HepG2 (cell line): ENCODE measurements around the gene CD276. TPM values are rescaled to one million over a fixed set of nuclear protein-coding genes. Genes with fewer than 3 reads are reported as not detected.

Source experiments
- ATAC-seq: fragments of 200-7000 bp; cut with Tn5 transposase; 3 replicates; pipeline ENCODE4 v1.9.1; 2020; ENCODE audit warnings: mild to moderate bottlenecking, moderate library complexity
- BruUV-seq: library from RNA; stranded (reverse); fragments of 400-500 nt; replicated peaks from 2 replicates; lab custom pipeline; 2021; lab: Mats Ljungman, UMichigan
- CTCF ChIA-PET: fragments of 300-600 bp; formaldehyde crosslinking; extraction: SDS; loops from one replicate; lab custom pipeline; 2021; ENCODE audit warnings: low total read pairs, inconsistent platforms, low intra/inter-chr PET ratio; lab: Yijun Ruan, JAX
- POLR2A ChIA-PET: fragments of 350-600 bp; sonication (Branson Sonifier 250); formaldehyde crosslinking; loops from one replicate; lab custom pipeline; 2020; ENCODE audit warnings: antibody characterized with exemption, inconsistent platforms; lab: Yijun Ruan, JAX
- DNase-seq: peaks from one replicate; pipeline ENCODE4 v3.0.0-alpha.2; 2015; ENCODE audit warnings: low spot score
- FAIRE-seq: peaks from 3 replicates; lab custom pipeline; 2011; peaks lifted over from hg19 to GRCh38; lab: Jason Lieb, UNC
- H2AFZ ChIP-seq: one replicate; pipeline ENCODE4 v1.6.1; 2011; ENCODE audit warnings: low read length, inconsistent platforms
- H3K27ac ChIP-seq: fragments of 300-600 bp; 3 replicates; pipeline ENCODE4 v1.8.0; 2011; ENCODE audit warnings: mixed run types, mild to moderate bottlenecking, mixed read lengths, low read length, inconsistent platforms; ENCODE audit not compliant: insufficient read depth; ENCODE audit errors: extremely low read length
- H3K27me3 ChIP-seq, 2 experiments: fragments of 200-600 bp in 1 of 2; 2 replicates in 1 of 2; 3 replicates in 1 of 2; pipeline versions ENCODE4 v1.6.0 to v1.8.0; 2011; ENCODE audit warnings: low read length in 2 of 2, mild to moderate bottlenecking in 2 of 2, moderate library complexity in 2 of 2, inconsistent platforms in 1 of 2; ENCODE audit not compliant: insufficient read depth in 2 of 2, control insufficient read depth in 1 of 2
- H3K36me3 ChIP-seq, 2 experiments: fragments of 200-600 bp in 1 of 2; replicated peaks in 1 of 2; 2 replicates in 1 of 2; 3 replicates in 1 of 2; pipeline versions ENCODE4 v1.5.1 to v1.8.0; 2011; ENCODE audit warnings: low read length in 2 of 2, inconsistent platforms in 1 of 2; ENCODE audit not compliant: insufficient read depth in 2 of 2, control insufficient read depth in 1 of 2
- H3K4me1 ChIP-seq: 2 replicates; pipeline ENCODE4 v1.5.1; 2012; ENCODE audit warnings: low read length, inconsistent platforms; ENCODE audit not compliant: insufficient read depth
- H3K4me2 ChIP-seq: 2 replicates; pipeline ENCODE4 v1.6.0; 2011; ENCODE audit warnings: low read depth, low read length, inconsistent platforms
- H3K4me3 ChIP-seq, 3 experiments: fragments of 200-600 bp in 1 of 3; sonication (generic), shearing (Covaris generic) in 1 of 3; replicated peaks in 1 of 3; 2 replicates each; pipeline ENCODE4 v1.5.1; 2011 to 2016; ENCODE audit warnings: low read length in 3 of 3, inconsistent platforms in 2 of 3, low read depth in 2 of 3, mild to moderate bottlenecking in 2 of 3, control low read depth in 1 of 3, mixed read lengths in 1 of 3; ENCODE audit not compliant: insufficient read depth in 1 of 3
- H3K79me2 ChIP-seq: one replicate; pipeline ENCODE4 v1.6.1; 2011; ENCODE audit warnings: low read length, inconsistent platforms; ENCODE audit not compliant: insufficient read depth
- H3K9ac ChIP-seq: 2 replicates; pipeline ENCODE4 v1.6.0; 2011; ENCODE audit warnings: mild to moderate bottlenecking, low read depth, low read length, inconsistent platforms; ENCODE audit not compliant: insufficient read depth
- H3K9me3 ChIP-seq: 2 replicates; pipeline ENCODE4 v1.5.1; 2012; ENCODE audit warnings: mild to moderate bottlenecking, low read length
- H4K20me1 ChIP-seq: 2 replicates; pipeline ENCODE4 v1.6.0; 2011; ENCODE audit warnings: inconsistent platforms, mild to moderate bottlenecking, low read length, moderate library complexity; ENCODE audit not compliant: insufficient read depth
- ARNT ChIP-seq: fragments of 450-650 bp; IDR thresholded peaks from 2 replicates; pipeline ENCODE4 v1.6.1; 2017
- BCL6 ChIP-seq: IDR thresholded peaks from 2 replicates; pipeline ENCODE4 v1.6.1; 2016; ENCODE audit warnings: missing genetic modification reagents, missing compliant biosample characterization
- CTCF ChIP-seq: sonication (generic); formaldehyde crosslinking; IDR thresholded peaks from 2 replicates; pipeline ENCODE4 v1.5.0; 2020; ENCODE audit warnings: mild to moderate bottlenecking, missing genetic modification reagents, moderate library complexity
- HNF4A ChIP-seq: sonication (generic); formaldehyde crosslinking; IDR thresholded peaks from 2 replicates; pipeline ENCODE4 v1.4.0; 2020; ENCODE audit warnings: missing genetic modification reagents
- KDM1A ChIP-seq: IDR thresholded peaks from 2 replicates; pipeline ENCODE4 v1.6.1; 2016; ENCODE audit warnings: missing compliant biosample characterization
- STAG1 ChIP-seq: sonication (generic); formaldehyde crosslinking; IDR thresholded peaks from 2 replicates; pipeline ENCODE4 v1.4.0; 2020; ENCODE audit warnings: missing genetic modification reagents
- ZFY ChIP-seq: sonication (generic); formaldehyde crosslinking; IDR thresholded peaks from 2 replicates; pipeline ENCODE4 v1.4.0; 2020; ENCODE audit warnings: missing genetic modification reagents
- ZMYM3 ChIP-seq: sonication (generic); formaldehyde crosslinking; IDR thresholded peaks from 2 replicates; pipeline ENCODE4 v1.5.1; 2020; ENCODE audit warnings: mild to moderate bottlenecking, missing genetic modification reagents
- ZNF121 ChIP-seq: sonication (generic); formaldehyde crosslinking; IDR thresholded peaks from 2 replicates; pipeline ENCODE4 v1.5.0; 2020; ENCODE audit warnings: mild to moderate bottlenecking, missing genetic modification reagents
- ZNF44 ChIP-seq: sonication (generic); formaldehyde crosslinking; IDR thresholded peaks from 2 replicates; pipeline ENCODE4 v1.5.1; 2020; ENCODE audit warnings: mild to moderate bottlenecking, missing genetic modification reagents
- ZNF629 ChIP-seq: sonication (generic); formaldehyde crosslinking; conservative IDR thresholded peaks from 2 replicates; pipeline ENCODE4 v1.5.0; 2020; ENCODE audit warnings: missing genetic modification reagents
- ZNF672 ChIP-seq: sonication (generic); formaldehyde crosslinking; IDR thresholded peaks from 2 replicates; pipeline ENCODE4 v1.8.1; 2022; ENCODE audit warnings: missing genetic modification reagents
- ZNF790 ChIP-seq: sonication (generic); formaldehyde crosslinking; IDR thresholded peaks from 2 replicates; pipeline ENCODE4 v1.8.0; 2022; ENCODE audit warnings: missing genetic modification reagents, mild to moderate bottlenecking, borderline replicate concordance
- WGBS: methylation state at CpG from one replicate; pipeline ENCODE4 v1.1.6; 2017; ENCODE audit warnings: low lambda C conversion rate; 5-methylcytosine and 5-hydroxymethylcytosine counted together
- in situ Hi-C: cut with HindIII; loops from 2 replicates; pipeline ENCODE4 v1.10.0; 2017; ENCODE audit warnings: low pct_unique_long_range_greater_than_20kb; ENCODE audit not compliant: extremely low pct_ligation_motif_present
- intact Hi-C: fragments of 100-400 bp; cut with micrococcal nuclease; formaldehyde crosslinking; loops from one replicate; pipeline ENCODE4 v1.10.0; 2022; ENCODE audit not compliant: unreplicated experiment
- polyA plus RNA-seq, 8 experiments: library from polyadenylated mRNA; depleted of rRNA in 3 of 8; stranded (reverse) in 7 of 8; unstranded in 1 of 8; fragments of >200 nt; fragmentation: Illumina TruSeq in 4 of 8; extraction: Trizol in 4 of 8; gene quantifications; 2 replicates each; pipeline versions ENCODE4 v1.2.1 to v1.2.3, GENCODE V29; 2011 to 2016; ENCODE audit warnings: low read depth in 4 of 8, missing spikeins in 1 of 8, mixed read lengths in 1 of 8; ENCODE audit not compliant: insufficient read depth in 1 of 8
- total RNA-seq, 5 experiments: library from RNA; depleted of rRNA; stranded (reverse); fragments of >200 nt; fragmentation: Illumina TruSeq; extraction: Trizol; gene quantifications; 2 replicates each; pipeline ENCODE4 v1.2.3, GENCODE V29; 2016; ENCODE audit warnings: low read depth in 1 of 5

The CD276 gene
- total and polyA plus RNA-seq, 2 of the 13 experiments (the other 11 are each of a cell fraction or from before 2014, with no cell fraction given): 24.6 to 55.2 TPM

- Histone ChIP-seq H3K36me3 (peaks cover 5 to 34% of the 10 kb centered on the region in 2 experiments), H3K79me2 (no peaks in the 10 kb centered on the region), H3K4me1 (no peaks in the 10 kb centered on the region), H3K4me2 (no peak overlapping the region), H3K4me3 (no peak overlapping the region), H3K27me3 (no peaks in the 10 kb centered on the region), H3K9ac (no peak overlapping the region), H2AFZ (no peak overlapping the region), H3K9me3 (no peaks in the 10 kb centered on the region), H3K27ac (no peak overlapping the region), H4K20me1 (no peaks in the 10 kb centered on the region)
- ChIA-PET POLR2A (no interaction called here), CTCF (no interaction called here)
- TF ChIP-seq STAG1 (CRISPR knock-in tag) (peak; percentile 15; the same call in 1 of the 2 replicates), ZNF672 (CRISPR knock-in tag) (no peak), CTCF (peak; percentile 43)
- no peak for DNase-seq
- BruUV-seq: no TSS peak
- no peak for FAIRE-seq
- peak; percentile 23; the same call in 1 of the 3 replicates for ATAC-seq
- in situ Hi-C loops (no loop called here), intact Hi-C loops (no loop called here)
Observed at GRCh38 chr15:73712107-73712506, 27.9 kb downstream of the CD276 start.

GRCh38 chr15:73714695-73715301, 30.6 kb downstream of the CD276 start:
- Histone ChIP-seq H3K9ac (no peak overlapping the region), H3K4me1 (no peaks in the 10 kb centered on the region), H3K4me3 (no peak overlapping the region), H3K9me3 (no peaks in the 10 kb centered on the region), H4K20me1 (no peaks in the 10 kb centered on the region), H3K36me3 (peaks cover 3 to 14% of the 10 kb centered on the region in 2 experiments; a peak in 4 of 5 replicates), H3K27ac (no peak overlapping the region), H3K4me2 (no peak overlapping the region), H3K79me2 (no peaks in the 10 kb centered on the region), H3K27me3 (peaks cover 3% of the 10 kb centered on the region in 2 experiments; a peak in 2 of 5 replicates), H2AFZ (no peak overlapping the region)
- no peak for ATAC-seq
- ChIA-PET CTCF (no interaction called here), POLR2A (no interaction called here)
- DNase-seq: no peak
- intact Hi-C loops: no loop called here
- no peak for FAIRE-seq
- no TSS peak for BruUV-seq
- peak; percentile 73 for TF ChIP-seq ZMYM3
- TF ChIP-seq ZNF629 (CRISPR knock-in tag): peak; percentile 93
- peak; percentile 64 for TF ChIP-seq ZNF121
- no peak for TF ChIP-seq ZNF44 (CRISPR knock-in tag)
- TF ChIP-seq BCL6 (CRISPR knock-in tag): no peak
- no peak for TF ChIP-seq ARNT
- 0 out of 2 replicates have a peak, but pooled peaks have one; percentile 16 for TF ChIP-seq KDM1A (CRISPR knock-in tag)
- TF ChIP-seq HNF4A (CRISPR knock-in tag): peak; percentile 6; the same call in 1 of the 2 replicates
- no peak for TF ChIP-seq ZNF790
- no peak for TF ChIP-seq ZFY (CRISPR knock-in tag)
- WGBS: 93% methylated on average over 5 of the region's 5 CpGs
- in situ Hi-C loops: no loop called here
